Glutamatergic neuron (in vitro differentiated cells): Measurements from ENCODE around the gene PROX2. TPM values are rescaled to one million over a fixed set of nuclear protein-coding genes. Genes with fewer than 3 reads are reported as not detected.

ENCODE experiments used
- DNase-seq: peaks from one replicate; pipeline ENCODE4 v3.0.0; 2022
- H3K27ac Mint-ChIP-seq: one replicate; pipeline ENCODE4 v1.8.0; 2020; ENCODE audit warnings: mild to moderate bottlenecking, mixed read lengths, inconsistent platforms; ENCODE audit not compliant: unreplicated experiment
- H3K27me3 Mint-ChIP-seq: one replicate; pipeline ENCODE4 v1.8.0; 2020; ENCODE audit warnings: mild to moderate bottlenecking, moderate library complexity, mixed read lengths, inconsistent platforms; ENCODE audit not compliant: unreplicated experiment
- H3K36me3 Mint-ChIP-seq: one replicate; pipeline ENCODE4 v1.8.0; 2020; ENCODE audit warnings: mild to moderate bottlenecking, mixed read lengths, inconsistent platforms; ENCODE audit not compliant: unreplicated experiment
- H3K4me1 Mint-ChIP-seq: one replicate; pipeline ENCODE4 v1.8.0; 2020; ENCODE audit warnings: mild to moderate bottlenecking, low read depth, mixed read lengths, inconsistent platforms; ENCODE audit not compliant: unreplicated experiment
- H3K4me3 Mint-ChIP-seq: one replicate; pipeline ENCODE4 v1.8.0; 2020; ENCODE audit warnings: mild to moderate bottlenecking, mixed read lengths, inconsistent platforms; ENCODE audit not compliant: unreplicated experiment
- H3K9me3 Mint-ChIP-seq: one replicate; pipeline ENCODE4 v1.8.0; 2020; ENCODE audit warnings: mild to moderate bottlenecking, moderate library complexity, mixed read lengths, inconsistent platforms; ENCODE audit not compliant: unreplicated experiment
- CTCF ChIP-seq: fragments of 200-600 bp; sonication (generic); IDR thresholded peaks from one replicate; pipeline ENCODE4 v1.5.0; 2021; ENCODE audit not compliant: partially characterized antibody, unreplicated experiment
- total RNA-seq: library from RNA; stranded (reverse); fragmentation: NEBNext Ultra II Directional; extraction: Animal tissue kit (Norgen Biotek cat#: 25700); gene quantifications from one replicate; pipeline ENCODE4 v1.2.1, GENCODE V29; 2021; ENCODE audit not compliant: unreplicated experiment

Gene PROX2
- total RNA-seq, 1 donor from 2014 or later = not detected

- H3K36me3 Mint-ChIP-seq = no peaks in the 10 kb centered on the region
- no peak for DNase-seq
- H3K4me1 Mint-ChIP-seq = no peaks in the 10 kb centered on the region
- TF ChIP-seq CTCF = no peak
- H3K9me3 Mint-ChIP-seq = no peaks in the 10 kb centered on the region
- H3K27ac Mint-ChIP-seq = no peak overlapping the region
- H3K27me3 Mint-ChIP-seq = peaks cover 2% of the 10 kb centered on the region
- no peak overlapping the region for H3K4me3 Mint-ChIP-seq
These were observed 22.9 kb downstream of the PROX2 start for GRCh38 chr14:74852922-74853530.

GRCh38 chr14:74848768-74849167 is 27.2 kb downstream of the PROX2 start:
- H3K27ac Mint-ChIP-seq = no peak overlapping the region
- H3K9me3 Mint-ChIP-seq = no peaks in the 10 kb centered on the region
- no peaks in the 10 kb centered on the region for H3K4me1 Mint-ChIP-seq
- no peak overlapping the region for H3K4me3 Mint-ChIP-seq
- H3K27me3 Mint-ChIP-seq = peaks cover 3% of the 10 kb centered on the region
- H3K36me3 Mint-ChIP-seq = no peaks in the 10 kb centered on the region
- no peak for TF ChIP-seq CTCF
- DNase-seq = no peak

- Mint-ChIP-seq H3K27me3 (peaks cover 2% of the 10 kb centered on the region), H3K9me3 (no peaks in the 10 kb centered on the region), H3K4me3 (no peak overlapping the region), H3K36me3 (no peaks in the 10 kb centered on the region), H3K4me1 (peaks cover 2% of the 10 kb centered on the region), H3K27ac (no peak overlapping the region)
- no peak for TF ChIP-seq CTCF
- DNase-seq = no peak
These were observed 28.8 kb downstream of the PROX2 start for GRCh38 chr14:74846968-74847665.

GRCh38 chr14:74846168-74846567 is 29.8 kb downstream of the PROX2 start:
- H3K36me3 Mint-ChIP-seq = no peaks in the 10 kb centered on the region
- H3K4me1 Mint-ChIP-seq = peaks cover 2% of the 10 kb centered on the region
- H3K27ac Mint-ChIP-seq = no peak overlapping the region

More at GRCh38 chr14:74846168-74846567, 29.8 kb downstream of the PROX2 start:
- H3K4me3 Mint-ChIP-seq = no peak overlapping the region
- no peak for DNase-seq
- TF ChIP-seq CTCF = no peak
- H3K27me3 Mint-ChIP-seq = peaks cover 2% of the 10 kb centered on the region
- no peaks in the 10 kb centered on the region for H3K9me3 Mint-ChIP-seq
